Measurements from ENCODE around the gene ADAM12.
"Not testable (repeated sequence)": the region's sequence is repeated elsewhere in the genome, so short reads cannot be mapped to it uniquely, and the experiment has no call there.

Gene ADAM12

DNA sequence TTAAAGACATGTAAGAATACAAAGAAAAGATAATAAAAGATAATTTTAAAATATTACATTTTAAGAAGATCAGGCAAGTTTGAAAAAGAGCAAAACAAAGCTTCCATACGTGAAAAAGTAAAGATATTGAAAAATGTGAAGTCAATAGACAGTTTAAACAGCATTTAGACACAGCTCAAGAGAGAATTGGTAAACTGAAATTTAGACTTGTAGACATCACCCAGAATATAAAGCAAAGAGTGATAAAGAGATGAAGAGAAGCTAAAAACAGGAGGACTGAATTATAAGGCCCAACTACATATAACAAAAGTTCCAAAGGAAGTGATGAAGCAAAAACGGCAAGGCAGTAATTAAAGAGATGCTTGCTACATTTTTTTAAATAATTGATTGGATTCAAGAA lies 13.8 kb downstream of the ADAM12 start:
- DNase-seq (ENCODE audit: low spot score) = no peak

GRCh38 chr10:126373972-126374371 lies 14.3 kb downstream of the ADAM12 start:
- no peak for DNase-seq (ENCODE audit: low spot score)

- no peak for DNase-seq (ENCODE audit: low spot score)
Observed at GRCh38 chr10:126373147-126373546, 15.1 kb downstream of the ADAM12 start.

DNA sequence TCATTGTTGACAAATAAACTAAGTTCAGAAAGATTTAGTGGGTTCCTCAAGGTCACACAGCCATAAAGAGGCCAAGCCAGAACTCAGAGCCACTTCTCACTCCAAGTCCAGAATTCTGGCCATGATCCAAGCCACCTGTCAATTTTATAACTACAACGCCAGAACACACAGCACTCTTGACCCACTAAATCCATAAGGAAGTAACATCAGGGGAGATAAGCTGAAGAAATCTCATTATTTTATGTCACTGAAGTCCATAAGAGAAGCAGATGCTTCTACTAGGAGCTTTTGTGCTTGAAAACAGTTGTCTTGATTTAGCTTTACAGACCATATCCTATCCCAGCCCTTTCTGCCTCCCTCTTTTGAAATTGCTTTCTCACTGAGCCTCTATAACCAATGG lies 15.9 kb downstream of the ADAM12 start:
- DNase-seq (ENCODE audit: low spot score) = no peak

- DNase-seq (ENCODE audit: low spot score) = no peak
Observed at GRCh38 chr10:126369125-126369710, 19.1 kb downstream of the ADAM12 start.

DNA sequence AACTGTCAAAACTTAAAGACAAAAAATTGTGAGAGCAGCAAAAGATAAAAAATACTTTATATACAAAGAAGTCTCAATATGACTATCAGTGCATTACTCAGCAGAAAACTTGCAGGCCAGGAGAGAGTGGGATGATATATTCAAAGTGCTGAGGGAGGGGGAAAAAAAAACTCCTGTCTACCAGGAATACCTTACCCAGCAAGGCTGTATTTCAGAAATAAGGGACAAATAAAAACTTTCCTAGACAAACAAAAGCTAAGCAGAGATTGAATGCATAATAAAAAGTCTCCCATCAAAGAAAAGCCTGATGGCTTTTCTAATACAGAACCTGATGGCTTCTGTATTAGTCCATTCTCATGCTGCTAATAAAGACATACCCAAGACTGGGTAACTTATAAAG lies 31.1 kb downstream of the ADAM12 start:
- no peak for DNase-seq (ENCODE audit: low spot score)

DNA sequence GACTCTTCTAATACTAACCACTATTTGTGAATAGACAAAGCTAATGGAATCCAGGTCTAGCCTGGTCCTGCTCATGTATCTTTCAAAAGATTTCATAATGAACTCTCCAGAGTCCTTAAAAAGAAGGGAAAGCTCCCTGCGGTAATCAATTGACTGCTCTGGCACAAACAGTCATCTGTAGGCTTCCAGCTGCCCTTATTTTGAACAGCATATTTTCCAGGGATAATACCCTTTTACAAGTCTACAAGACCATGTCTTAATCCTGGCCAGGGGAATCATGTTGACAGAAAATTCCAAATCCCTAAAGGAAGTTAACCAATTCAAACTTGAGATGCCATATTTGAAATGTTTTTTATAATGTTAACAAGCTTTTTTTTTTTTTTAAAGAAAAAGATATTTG lies 34.6 kb downstream of the ADAM12 start:
- DNase-seq (ENCODE audit: low spot score) = no peak

- no peak for DNase-seq (ENCODE audit: low spot score)
Observed at GRCh38 chr10:126352453-126352852, 35.8 kb downstream of the ADAM12 start.

- DNase-seq (ENCODE audit: low spot score) = no peak
Observed at GRCh38 chr10:126351021-126351420, 37.3 kb downstream of the ADAM12 start.

DNA sequence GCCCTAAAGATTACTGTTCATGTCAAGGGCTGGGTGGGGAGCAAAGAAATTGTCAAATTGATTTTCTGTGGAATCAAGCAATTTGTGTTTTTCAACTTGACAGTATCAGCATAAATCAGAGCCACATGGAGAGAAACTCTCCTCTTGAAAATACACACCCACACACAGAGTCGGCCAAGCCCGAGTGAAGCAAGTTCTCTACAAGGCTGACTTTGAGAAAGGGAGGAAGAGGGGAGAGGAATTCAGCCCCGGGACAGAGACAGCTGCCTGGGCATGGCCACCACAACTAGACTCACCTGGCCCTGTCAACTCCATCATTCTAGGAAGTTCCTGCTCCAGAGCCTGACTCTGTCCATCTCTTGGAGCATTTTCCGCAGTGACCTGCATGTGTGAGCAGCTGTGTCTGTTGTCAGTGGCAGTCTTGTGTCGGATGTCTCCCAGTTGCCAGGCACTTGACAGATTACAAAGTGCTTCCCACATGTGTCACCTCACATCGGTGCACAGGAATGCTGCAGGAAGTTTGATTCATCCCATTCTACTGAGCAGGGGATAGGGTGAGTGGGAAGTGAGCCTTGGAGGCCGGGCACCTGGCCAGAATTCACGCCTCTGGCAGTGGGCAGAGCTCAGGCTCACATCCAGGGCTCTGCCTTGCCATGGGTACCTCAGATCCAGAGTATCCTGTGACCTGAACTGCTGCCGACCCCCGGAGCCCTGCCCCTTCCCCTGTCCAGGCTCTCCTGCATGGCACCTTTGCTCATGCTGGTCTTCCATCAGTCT lies 37.9 kb downstream of the ADAM12 start:
- peak; percentile 76 for DNase-seq (ENCODE audit: low spot score)

- no peak for DNase-seq (ENCODE audit: low spot score)
Observed at GRCh38 chr10:126349676-126350075, 38.6 kb downstream of the ADAM12 start.

DNA sequence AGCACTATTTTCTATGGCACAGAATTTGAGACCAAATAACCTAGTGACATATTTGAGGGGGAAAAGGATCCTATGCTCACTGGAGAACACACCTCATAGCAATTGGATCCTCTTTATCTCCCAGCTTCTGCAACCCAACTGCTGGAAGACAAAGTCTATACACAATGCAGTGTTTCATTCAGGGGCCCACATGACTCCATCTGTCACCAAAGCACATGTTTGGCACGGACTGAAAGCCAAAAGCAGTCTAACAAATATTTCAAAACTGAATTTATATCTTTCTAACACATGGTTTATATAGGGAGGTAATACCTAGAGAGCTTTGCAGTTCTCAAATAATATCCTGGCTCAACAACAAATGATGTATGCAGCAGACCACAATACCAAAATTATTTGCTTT lies 39.2 kb downstream of the ADAM12 start:
- no peak for DNase-seq (ENCODE audit: low spot score)

DNA sequence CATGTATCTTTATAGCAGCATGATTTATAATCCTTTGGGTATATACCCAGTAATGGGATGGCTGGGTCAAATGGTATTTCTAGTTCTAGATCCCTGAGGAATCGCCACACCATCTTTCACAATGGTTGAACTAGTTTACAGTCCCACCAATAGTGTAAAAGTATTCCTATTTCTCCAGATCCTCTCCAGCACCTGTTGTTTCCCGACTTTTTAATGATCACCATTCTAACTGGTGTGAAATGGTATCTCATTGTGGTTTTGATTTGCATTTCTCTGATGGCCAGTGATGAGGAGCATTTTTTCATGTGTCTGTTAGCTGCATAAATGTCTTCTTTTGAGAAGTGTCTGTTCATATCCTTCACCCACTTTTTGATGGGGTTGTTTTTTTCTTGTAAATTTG lies 44.8 kb downstream of the ADAM12 start:
- DNase-seq (ENCODE audit: low spot score) = not testable (repeated sequence)

- DNase-seq (ENCODE audit: low spot score) = no peak
Observed at GRCh38 chr10:126342680-126343079, 45.6 kb downstream of the ADAM12 start.

DNA sequence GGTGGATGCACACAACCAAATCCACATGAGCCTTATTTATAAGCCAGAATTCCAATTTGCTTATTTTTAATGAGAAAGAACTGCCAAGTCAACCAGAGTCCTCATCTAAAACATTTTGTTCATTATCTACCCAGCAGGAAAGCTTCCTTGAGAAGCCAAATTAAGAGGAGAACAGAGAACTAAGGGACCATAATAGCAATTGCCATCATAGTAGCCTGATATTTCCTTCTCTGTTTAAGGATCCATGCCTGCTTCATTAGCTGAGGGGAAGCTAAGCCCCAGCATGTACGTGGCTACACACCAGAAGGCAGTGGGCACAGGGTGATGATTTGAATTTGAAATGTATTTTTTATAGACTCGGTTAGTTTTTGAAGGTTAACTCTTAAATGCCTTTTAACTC lies 46.8 kb downstream of the ADAM12 start:
- DNase-seq (ENCODE audit: low spot score) = no peak

- DNase-seq (ENCODE audit: low spot score) = no peak
Observed at GRCh38 chr10:126337251-126337810, 50.9 kb downstream of the ADAM12 start.

- no peak for DNase-seq (ENCODE audit: low spot score)
Observed at GRCh38 chr10:126336801-126337200, 51.5 kb downstream of the ADAM12 start.

DNA sequence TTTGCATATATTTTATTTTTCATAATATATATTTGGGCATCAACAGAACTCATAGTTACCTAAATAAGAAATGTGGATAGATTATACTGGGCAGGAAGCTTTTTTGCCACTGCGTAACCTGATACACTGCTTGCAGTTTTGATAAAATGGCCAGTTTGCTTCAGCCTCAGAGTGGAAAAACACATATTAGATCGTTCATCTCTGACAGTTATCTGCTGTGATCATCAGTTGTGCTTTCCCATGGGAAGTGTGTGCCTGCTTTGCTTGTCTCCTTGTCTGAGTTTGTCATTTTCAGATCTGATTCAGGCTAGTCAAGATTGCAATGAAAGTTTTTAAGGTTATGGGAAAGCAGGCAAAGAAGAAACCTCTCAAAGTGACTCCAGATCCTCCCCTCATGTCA lies 54.0 kb downstream of the ADAM12 start:
- no peak for DNase-seq (ENCODE audit: low spot score)

- no peak for DNase-seq (ENCODE audit: low spot score)
Observed at GRCh38 chr10:126332576-126332975, 55.7 kb downstream of the ADAM12 start.

GRCh38 chr10:126331101-126331500 lies 57.2 kb downstream of the ADAM12 start:
- DNase-seq (ENCODE audit: low spot score) = no peak

GRCh38 chr10:126324826-126325225 lies 63.5 kb downstream of the ADAM12 start:
- DNase-seq (ENCODE audit: low spot score) = no peak

- no peak for DNase-seq (ENCODE audit: low spot score)
Observed at GRCh38 chr10:126321440-126321839, 66.8 kb downstream of the ADAM12 start.

GRCh38 chr10:126317751-126318150 lies 70.5 kb downstream of the ADAM12 start:
- no peak for DNase-seq (ENCODE audit: low spot score)
